ENCODE data around the gene DPH3. TPM values are rescaled to one million over a fixed set of nuclear protein-coding genes. Genes with fewer than 3 reads are reported as not detected.
A peak's percentile ranks its signal among the peaks of the same experiment; 100 is the strongest.

DPH3 gene
- total and polyA plus RNA-seq, 2 donors (not counting 3 experiments of a cell fraction or from before 2014, with no cell fraction given), result 7.7 to 28.7 TPM

DNA sequence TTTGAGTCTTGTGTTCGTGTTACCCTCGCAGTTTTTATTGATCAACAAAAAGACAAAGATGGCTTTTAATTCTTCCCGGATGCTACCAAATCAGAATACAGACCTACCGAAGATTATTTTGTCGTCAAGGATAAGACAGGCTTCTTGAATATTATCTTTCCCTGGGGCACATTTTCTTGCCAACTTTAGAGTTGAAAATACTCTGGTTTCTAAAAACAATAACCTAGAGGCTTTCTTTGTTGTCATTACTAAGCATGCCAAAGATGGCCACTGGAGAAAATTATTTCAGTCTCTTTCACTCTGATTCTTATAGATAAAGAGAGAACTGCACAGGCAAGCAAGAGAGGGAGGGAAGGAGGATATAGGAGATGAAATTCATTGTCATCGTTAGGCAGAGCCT is 34.1 kb upstream of the DPH3 start:
- intact Hi-C loops (cut with micrococcal nuclease) (no loop called here), dilution Hi-C loops (cut with MboI; ENCODE audit: extremely low pct_ligation_motif_present, low sequenced_read_pairs) (no loop called here)
- Histone ChIP-seq H3K36me3 (ENCODE audit: control insufficient read depth in 2 of 2, extremely low read depth in 1 of 2, insufficient read depth in 2 of 2, low read length in 2 of 2) (peaks cover 0 to 7% of the 10 kb centered on the region in 2 experiments), H3K79me2 (ENCODE audit: control insufficient read depth, insufficient read depth, low read length) (no peaks in the 10 kb centered on the region), H4K20me1 (replicated peaks; ENCODE audit: control insufficient read depth, extremely low read depth, insufficient read depth, low read length) (no peaks in the 10 kb centered on the region), H3K9ac (replicated peaks; ENCODE audit: extremely low read depth, insufficient read depth, low read length) (no peak overlapping the region), H3K27ac (ENCODE audit: insufficient read depth, low read depth, low read length) (no peak overlapping the region), H3K4me3 (replicated peaks in 1 of 3; ENCODE audit: insufficient read depth in 1 of 3, low read depth in 1 of 3, low read length in 3 of 3) (no peak overlapping the region), H3K4me1 (ENCODE audit: control insufficient read depth, extremely low read depth, insufficient read depth, low read length) (no peaks in the 10 kb centered on the region), H3K9me3 (replicated peaks; ENCODE audit: control insufficient read depth, insufficient read depth, low read length) (no peaks in the 10 kb centered on the region), H3K27me3 (ENCODE audit: control insufficient read depth in 2 of 2, insufficient read depth in 2 of 2, low read length in 2 of 2) (no peaks in the 10 kb centered on the region), H3K4me2 (ENCODE audit: insufficient read depth, low read length) (no peak overlapping the region), H3K9me1 (replicated peaks; ENCODE audit: control insufficient read depth, extremely low read depth, insufficient read depth, low read length) (no peaks in the 10 kb centered on the region), H2AFZ (ENCODE audit: low read depth, low read length) (no peak overlapping the region)
- no peak for FAIRE-seq
- BruUV-seq (replicated peaks), result no TSS peak
- DNase-seq (ENCODE audit: low read depth, low spot score), result peak; percentile 18
- TF ChIP-seq, protein P1, sequence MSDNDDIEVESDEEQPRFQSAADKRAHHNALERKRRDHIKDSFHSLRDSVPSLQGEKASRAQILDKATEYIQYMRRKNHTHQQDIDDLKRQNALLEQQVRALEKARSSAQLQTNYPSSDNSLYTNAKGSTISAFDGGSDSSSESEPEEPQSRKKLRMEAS (IDR thresholded peaks at IDR 0.05; ENCODE audit: insufficient read depth, insufficient read length), result no peak
- TF ChIP-seq GATA2 (IDR thresholded peaks at IDR 0.05; ENCODE audit: insufficient read depth, insufficient read length, low read depth, low read length) (no peak), JUN (IDR thresholded peaks at IDR 0.05; ENCODE audit: borderline replicate concordance, insufficient read depth, insufficient read length, low read depth) (no peak), POLR2AphosphoS5 (IDR thresholded peaks at IDR 0.05; ENCODE audit: insufficient read depth, low read depth, low read length) (no peak), EZH2 (IDR thresholded peaks at IDR 0.05; ENCODE audit: borderline replicate concordance, low read depth, low read length, severe bottlenecking) (no peak), MYC (IDR thresholded peaks at IDR 0.05; ENCODE audit: low read depth, low read length) (no peak), FOS (IDR thresholded peaks at IDR 0.05; ENCODE audit: borderline replicate concordance, insufficient read depth, low read length) (no peak), POLR2A (IDR thresholded peaks at IDR 0.05; ENCODE audit: low read depth, low read length) (no peak)
- TF ChIP-seq, protein P2, sequence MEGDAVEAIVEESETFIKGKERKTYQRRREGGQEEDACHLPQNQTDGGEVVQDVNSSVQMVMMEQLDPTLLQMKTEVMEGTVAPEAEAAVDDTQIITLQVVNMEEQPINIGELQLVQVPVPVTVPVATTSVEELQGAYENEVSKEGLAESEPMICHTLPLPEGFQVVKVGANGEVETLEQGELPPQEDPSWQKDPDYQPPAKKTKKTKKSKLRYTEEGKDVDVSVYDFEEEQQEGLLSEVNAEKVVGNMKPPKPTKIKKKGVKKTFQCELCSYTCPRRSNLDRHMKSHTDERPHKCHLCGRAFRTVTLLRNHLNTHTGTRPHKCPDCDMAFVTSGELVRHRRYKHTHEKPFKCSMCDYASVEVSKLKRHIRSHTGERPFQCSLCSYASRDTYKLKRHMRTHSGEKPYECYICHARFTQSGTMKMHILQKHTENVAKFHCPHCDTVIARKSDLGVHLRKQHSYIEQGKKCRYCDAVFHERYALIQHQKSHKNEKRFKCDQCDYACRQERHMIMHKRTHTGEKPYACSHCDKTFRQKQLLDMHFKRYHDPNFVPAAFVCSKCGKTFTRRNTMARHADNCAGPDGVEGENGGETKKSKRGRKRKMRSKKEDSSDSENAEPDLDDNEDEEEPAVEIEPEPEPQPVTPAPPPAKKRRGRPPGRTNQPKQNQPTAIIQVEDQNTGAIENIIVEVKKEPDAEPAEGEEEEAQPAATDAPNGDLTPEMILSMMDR (IDR thresholded peaks at IDR 0.05; ENCODE audit: extremely low read depth in 1 of 2, insufficient read depth in 1 of 2, low read depth in 1 of 2, low read length in 2 of 2), result no peak
- CTCF ChIA-PET, result interaction anchor here (0.6 kb wide), 1 partner anchor 31 kb away, joined by 3 read pairs; no protein-coding TSS in a partner anchor
- POLR2A ChIA-PET, result no interaction called here
